Hindlimb muscle (tissue), 1 donor: ENCODE measurements around the gene LGALS9. TPM values are rescaled to one million over a fixed set of nuclear protein-coding genes. Genes with fewer than 3 reads are reported as not detected.
A peak's percentile ranks its signal among the peaks of the same experiment; 100 is the strongest.
"Not testable (repeated sequence)": the region's sequence is repeated elsewhere in the genome, so short reads cannot be mapped to it uniquely, and the experiment has no call there.

ENCODE experiments used
- DNase-seq: peaks from one replicate; pipeline ENCODE4 v3.0.0-alpha.2; 2013
- polyA plus RNA-seq: library from polyadenylated mRNA; unstranded; fragments of 120-200 nt; gene quantifications from one replicate; pipeline ENCODE4 v1.2.1, GENCODE V29; 2013; ENCODE audit not compliant: insufficient read length

Gene LGALS9
- polyA plus RNA-seq, 1 donor: 19.3 TPM

DNA sequence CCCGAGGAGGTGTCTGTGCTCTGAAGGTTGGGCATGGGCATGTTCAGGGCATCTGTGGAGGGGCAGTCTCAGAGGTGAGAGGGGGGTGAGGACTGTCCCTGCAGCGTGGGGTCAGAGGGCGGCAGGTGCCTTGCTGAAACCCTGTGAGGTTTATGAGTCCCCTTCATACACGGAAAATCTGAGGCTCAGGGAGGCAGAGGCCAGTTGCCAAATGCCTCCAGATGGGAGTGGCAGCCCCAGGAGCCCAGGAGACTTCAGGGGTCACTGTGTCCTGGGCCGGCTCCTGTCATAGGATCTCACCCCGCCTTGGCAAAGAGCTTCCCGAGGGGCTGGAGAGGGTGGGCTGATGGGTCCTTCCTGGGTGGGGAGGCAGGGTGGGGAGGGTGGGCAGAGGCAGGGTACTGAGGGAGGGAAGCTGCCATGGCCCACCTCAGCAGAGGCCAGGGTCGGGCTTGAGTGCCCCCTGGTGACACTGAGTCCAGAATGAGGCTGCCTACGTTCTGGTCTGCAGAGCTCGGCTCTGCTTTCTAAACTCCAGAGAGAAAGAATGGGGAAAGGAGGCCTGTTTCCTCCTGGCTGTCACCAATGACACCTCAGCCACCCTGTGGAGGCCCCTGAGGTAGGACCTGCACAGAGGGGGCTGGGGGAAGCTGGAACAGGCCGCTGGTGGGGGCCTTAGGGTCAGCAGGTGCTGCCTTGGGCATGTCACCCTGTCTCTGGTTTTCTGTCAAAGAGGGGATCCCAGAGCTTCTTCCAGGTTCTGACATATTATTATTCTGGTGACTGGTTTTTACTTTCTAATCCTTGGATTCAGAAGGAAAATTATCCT, 1.1 kb downstream of the LGALS9 start:
- DNase-seq: no peak

DNA sequence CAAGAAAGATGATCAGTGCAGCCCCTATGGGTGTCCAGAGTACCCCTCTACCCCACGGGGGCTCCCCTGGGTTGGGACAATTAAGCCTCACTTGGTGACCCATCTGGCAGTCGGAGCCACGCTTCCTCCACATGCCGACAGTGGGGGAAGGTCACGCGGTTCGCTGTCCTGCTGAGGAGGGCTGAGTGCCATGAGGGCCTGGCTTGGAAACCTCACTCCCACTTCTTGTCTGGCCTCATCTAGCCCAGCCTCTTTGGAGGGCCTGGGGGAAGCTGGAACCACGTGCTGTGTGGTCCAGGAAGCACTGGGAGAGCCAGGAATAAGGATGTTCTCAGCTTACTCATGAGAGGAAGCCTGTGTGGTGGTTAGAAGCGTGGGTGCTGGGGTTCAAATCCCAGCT, 1.8 kb downstream of the LGALS9 start:
- peak; percentile 77 for DNase-seq

DNA sequence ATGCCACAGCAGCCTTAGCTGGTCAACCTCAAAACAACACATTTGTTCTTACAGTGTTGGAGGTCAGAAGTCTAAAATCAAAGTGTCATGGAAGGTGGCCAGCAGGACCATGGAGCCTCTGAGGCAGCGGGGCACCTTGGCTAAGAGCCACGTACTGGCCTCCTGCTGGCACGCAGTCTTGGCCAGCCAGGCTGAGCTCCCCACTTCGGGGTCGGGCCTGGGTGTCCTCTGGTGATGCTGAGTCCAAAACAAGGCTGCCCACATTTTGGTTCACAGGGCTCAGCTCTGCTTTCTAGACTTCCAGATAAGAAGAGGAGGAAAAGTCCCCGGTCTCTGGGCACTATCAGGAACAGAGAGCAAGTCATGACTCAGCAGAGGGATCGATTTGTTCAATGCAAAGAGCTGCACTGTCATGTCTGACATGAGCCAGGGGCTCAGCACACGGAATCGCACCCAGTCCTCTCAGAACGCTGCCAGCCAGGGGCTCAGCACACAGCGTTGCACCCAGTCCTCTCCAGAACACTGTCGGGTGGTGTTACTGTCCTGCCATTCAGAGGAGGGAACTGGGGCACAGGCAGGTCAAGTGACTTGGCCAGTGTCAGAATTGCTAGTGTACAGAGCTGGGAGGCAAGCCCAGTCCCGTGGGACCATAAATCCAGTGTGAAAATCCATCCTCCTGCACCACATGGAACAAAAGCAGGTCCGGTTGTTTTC, 2.5 kb downstream of the LGALS9 start:
- no peak for DNase-seq

DNA sequence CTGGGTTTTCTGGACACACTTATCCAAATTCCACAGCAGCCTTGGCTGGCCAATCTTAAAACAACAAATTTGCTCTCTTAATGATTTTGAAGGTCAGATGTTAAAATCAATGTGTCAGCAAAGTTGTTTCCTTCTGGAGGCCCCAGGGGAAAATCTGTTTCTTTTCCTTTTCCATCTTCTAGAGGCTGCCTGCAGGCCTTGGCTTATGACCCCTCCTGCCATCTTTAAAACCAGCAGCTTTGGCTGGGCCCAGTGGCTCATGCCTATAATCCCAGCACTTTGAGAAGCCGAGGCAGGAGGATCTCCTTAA, 3.0 kb downstream of the LGALS9 start:
- DNase-seq: no peak

DNA sequence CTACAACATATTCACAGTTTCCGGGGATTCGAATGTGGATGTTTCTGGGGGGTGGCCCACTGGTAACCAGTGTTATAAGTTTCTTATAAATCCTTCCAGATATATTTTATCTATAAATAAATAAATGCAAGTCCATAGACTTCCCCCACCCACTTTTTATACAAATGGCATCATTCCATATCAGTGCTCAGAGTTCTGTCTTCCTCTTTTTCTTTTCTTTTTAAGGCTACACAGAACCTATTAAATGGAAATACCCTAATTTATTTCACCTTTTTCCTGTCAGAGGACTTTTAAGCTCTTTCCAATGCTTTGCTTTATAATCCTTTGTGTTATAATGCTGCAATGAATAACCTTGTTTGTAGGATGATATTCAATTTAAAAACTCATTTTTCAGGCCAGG, 3.8 kb downstream of the LGALS9 start:
- no peak for DNase-seq

DNA sequence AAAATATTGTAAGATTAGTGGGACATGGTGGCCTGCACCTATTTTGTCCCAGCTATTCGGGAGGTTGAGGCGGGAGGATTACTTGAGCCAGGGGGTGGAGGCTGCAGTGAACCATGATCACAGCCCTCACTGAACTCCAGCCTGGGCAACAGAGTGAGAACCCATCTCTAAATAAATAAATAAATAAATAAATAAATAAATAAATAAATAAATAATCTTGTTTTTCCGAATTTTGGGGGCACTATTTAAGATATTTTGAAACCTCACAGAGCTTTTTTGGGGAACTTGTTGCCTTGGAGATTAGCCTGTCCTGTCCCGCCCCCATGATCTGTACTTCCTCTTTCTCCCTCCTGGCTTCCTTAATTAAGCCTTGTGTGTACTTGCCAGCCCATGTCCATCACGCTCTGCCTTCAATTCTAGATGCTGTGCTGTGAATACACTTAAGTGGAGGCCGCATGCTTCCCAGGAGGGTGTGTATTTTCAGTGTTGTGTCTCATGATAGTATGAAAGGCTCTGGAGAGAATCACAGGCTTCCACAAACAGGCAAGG, 4.4 kb downstream of the LGALS9 start:
- DNase-seq: no peak

DNA sequence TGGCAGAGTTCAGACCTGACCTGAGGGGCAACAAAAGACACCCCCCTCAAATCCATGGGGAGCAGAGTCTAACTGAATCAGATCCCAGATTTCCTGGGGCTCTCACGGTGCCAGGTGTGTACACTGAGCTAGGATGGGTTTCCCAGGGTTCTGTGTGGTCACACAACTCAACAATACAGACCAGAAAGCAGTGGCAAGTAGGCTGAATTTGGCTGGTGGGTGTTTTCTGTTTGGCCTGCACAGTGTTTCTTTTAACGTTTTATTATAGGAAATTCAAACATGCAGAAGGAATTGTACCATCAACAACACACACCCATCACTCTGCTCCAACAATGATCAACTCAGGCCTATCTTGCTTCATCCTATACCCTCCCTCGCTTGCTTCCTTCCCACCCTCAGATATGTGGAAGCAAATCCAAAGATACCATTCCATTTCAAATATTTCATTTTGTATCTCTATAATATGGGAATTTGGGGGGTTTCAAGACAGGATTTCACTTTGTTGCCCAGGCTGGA, 5.1 kb downstream of the LGALS9 start:
- DNase-seq: not testable (repeated sequence)

DNA sequence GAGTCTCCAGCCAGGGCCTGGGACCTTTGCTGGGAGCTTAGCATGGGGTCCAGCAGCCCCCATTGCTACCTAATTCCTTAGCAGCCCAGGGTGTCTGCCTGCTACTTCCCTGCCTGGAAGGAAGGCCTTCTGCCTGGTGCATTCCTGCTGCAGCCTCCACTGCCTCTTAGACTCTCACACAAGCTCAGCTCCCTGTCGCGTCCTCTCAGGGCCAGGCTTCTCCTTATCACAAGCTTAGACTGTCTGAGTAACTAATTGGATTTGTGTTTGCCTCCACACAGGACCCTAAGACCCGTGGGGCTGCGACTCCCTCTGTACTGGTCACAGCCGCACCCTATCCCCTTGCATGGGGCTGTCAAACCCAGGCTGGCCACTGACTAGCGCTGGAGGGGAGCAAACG, 6.8 kb downstream of the LGALS9 start:
- DNase-seq: not testable (repeated sequence)

DNA sequence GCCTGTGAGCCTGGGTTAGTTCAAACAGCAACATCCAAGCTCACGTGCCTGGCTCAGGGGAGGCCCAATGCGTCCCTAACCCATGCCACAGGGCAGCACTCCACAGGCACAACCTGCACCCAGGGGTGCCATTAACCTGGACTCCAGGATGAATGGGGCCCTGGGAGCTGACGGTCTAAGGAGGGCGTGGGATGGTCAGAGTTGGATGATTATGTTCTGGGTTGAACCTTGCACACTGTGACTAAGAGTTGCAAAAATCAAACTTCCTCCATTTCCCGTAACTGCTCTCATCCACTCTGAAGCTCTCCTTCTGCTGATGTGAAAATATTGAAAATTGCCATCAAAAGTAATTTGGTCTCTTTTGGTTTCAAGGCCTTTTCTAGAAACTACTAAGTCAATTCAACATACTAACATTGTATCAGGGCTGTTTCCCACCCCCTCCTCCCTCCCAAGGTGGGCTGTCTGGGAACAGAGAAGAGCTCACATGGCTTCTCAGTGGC, 7.5 kb downstream of the LGALS9 start:
- DNase-seq: not testable (repeated sequence)

DNA sequence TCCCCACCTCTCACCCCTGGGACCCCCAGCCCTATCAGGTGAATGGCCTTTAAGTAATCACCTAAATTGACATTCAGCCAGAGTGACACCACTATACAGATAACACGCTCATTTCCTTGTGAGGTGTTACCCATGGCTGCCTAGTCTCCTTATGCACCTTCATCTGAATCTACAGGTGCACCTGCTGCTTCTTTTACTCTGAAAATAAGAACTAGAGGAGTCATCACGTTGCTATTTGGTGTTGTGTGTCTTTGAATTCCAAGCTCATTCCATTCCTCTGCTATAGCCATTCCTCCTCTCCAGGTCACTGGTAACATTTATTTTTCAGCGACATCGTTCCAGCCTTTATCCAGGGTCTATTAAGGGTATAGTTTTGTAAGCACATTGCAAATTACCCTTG, 9.8 kb downstream of the LGALS9 start:
- DNase-seq: no peak

DNA sequence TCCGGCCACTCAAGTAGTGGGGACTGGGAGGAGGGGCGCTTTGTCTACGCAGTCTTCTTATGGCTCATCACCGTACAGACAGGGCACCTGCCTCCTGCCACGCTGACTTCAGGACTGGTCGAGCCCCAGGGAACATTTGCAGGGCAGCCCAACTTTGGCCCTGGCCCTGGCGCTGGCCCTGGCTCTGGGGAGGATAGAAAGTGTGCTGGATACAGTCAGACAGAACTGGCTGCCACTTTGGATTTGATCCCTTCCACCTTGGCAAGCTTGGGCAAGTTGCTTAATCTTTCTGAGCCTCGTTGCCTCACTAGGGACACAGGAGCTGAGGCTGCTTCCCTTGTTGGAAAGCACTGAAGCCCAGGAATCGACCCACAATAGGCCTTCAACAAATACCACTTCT, 13.6 kb downstream of the LGALS9 start:
- no peak for DNase-seq

DNA sequence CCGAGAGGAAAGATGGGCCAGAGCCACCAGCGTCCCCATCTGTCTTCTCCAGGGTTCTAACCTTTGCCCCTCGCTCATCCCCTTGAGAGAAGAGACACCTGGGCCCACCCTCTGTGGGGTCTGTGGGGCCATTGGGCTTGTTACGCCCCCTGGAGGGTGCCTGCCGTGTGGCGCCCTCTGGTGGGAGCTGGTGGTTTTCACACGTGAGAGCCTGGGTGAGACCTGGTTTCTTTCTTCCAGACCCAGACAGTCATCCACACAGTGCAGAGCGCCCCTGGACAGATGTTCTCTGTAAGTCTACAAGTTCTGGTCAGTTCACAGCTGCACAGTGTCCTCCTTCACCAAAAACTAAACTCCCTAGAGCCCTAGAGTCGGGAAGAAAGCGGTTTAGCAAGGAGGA, 14.6 kb downstream of the LGALS9 start:
- not testable (repeated sequence) for DNase-seq

DNA sequence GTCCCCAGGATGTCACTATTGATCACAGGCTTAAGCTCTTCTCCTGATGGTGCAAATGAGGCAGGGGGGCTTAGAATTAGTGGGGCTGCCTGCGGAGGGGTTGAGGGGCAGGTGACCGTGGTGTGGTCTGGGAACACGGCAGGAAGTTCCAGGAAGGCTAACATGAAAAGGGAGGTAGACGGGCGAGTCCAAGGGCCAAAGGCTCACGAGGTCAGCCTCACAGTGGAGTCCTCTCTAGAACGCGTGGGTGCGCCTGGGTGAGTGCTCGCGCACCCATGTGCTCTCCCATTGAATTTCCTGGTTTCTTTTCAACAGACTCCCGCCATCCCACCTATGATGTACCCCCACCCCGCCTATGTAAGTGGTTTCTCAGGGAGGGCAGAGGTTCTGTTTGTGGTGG, 15.2 kb downstream of the LGALS9 start:
- DNase-seq: no peak

DNA sequence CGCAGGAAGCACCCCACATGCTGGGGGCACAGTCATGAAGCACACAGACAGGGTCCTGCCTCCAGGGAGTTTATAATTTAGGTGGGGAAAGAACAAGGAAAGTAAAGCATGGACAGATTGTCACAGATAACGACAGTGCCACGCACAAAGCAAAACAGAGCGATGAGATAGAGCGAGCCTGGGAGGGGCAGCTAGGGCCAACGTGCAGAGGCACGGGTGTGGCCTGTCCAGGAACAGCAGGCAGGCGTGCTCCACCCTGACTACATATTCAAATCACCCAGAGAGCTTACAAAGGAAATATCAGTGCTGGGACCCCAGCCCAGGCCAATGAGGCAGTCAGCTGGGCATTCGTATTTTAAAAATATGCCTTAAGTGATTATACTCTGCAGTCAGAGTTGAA, 16.8 kb downstream of the LGALS9 start:
- DNase-seq: no peak

DNA sequence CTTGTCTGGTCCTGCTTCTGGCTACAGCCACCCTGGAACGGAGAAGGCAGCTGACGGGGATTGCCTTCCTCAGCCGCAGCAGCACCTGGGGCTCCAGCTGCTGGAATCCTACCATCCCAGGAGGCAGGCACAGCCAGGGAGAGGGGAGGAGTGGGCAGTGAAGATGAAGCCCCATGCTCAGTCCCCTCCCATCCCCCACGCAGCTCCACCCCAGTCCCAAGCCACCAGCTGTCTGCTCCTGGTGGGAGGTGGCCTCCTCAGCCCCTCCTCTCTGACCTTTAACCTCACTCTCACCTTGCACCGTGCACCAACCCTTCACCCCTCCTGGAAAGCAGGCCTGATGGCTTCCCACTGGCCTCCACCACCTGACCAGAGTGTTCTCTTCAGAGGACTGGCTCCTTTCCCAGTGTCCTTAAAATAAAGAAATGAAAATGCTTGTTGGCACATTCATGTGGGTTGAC, 18.2 kb downstream of the LGALS9 start:
- not testable (repeated sequence) for DNase-seq

DNA sequence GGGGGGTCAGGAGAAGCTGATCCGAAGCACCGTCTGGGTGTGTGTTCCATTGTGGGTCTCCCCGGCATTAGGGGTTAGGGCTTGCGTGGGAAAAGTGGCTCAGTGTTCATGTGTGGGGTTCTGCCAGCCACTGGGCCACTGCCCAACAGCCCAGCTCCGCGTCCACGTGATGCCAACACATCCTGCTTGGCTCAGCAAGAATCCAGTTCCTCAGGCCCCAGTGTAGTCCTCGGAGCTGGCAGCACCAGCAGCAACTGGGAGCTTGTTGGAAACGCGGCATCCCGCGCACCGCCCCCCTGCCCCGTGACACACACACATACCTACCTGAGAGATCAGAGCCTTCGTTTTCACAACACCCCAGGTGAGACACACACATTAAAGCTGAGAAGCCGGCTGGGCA, 18.9 kb downstream of the LGALS9 start:
- no peak for DNase-seq

DNA sequence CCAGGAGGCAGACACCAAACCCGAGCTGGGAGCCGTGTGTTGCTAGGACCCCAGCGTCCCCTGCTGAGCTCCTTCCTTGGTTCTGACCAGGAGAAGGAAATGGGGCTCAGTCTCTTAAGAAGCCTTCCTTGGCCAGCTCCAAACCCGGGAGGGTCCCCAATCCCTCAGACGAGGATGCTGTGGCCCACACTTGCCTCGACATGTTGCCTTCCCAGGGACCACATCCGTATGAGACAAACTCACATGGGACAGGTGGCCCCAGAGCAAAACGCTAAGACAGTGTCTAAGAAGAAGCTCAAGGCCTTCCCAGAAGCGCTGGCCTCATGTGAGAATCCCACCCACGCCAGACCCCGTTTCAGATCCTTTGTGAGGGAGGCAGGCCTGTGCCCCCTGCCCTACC, 19.8 kb downstream of the LGALS9 start:
- no peak for DNase-seq

DNA sequence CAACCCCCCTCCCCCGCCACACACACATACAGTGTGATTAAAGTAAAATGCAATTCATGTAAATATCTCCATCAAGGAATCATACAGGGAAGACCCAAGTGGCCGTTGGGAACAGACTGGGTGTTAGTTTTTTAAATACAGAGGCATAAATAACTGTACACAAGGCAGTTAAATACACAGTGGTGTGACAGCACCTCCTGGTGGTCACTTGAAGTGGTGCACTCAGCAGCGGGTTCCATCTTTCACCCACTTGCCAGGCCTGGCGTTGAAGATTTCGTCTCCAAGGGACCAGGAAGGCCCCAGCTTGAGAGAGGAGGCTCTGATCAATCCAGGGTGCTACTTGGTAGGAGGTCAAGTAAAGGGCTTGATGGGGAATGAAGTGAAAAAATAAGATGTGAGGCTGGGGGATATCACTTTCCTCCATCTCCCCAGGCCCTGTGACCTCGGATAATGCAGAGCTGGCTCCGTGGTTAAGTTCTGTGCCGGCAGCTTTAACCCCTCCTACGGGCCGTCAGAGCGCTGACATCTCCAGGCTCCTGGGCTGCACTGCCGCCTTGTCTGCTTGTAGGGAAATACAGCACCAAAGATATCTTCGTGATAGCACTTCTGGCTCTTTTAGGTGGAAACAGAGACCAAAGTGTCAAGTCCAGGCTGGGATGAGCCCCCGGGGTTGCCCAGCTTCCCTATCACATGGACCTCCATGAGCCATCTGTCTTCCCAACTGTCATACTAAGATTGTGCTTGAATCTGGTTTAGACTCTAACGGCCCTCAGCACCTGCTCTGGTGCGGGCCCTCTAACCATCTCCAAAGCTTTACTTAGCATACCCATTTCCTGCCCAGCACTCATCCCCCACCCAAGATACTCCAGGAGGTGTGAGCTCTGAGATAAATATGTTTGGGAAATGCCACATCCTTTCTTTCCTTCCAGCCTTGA, 20.7 kb downstream of the LGALS9 start:
- no peak for DNase-seq

DNA sequence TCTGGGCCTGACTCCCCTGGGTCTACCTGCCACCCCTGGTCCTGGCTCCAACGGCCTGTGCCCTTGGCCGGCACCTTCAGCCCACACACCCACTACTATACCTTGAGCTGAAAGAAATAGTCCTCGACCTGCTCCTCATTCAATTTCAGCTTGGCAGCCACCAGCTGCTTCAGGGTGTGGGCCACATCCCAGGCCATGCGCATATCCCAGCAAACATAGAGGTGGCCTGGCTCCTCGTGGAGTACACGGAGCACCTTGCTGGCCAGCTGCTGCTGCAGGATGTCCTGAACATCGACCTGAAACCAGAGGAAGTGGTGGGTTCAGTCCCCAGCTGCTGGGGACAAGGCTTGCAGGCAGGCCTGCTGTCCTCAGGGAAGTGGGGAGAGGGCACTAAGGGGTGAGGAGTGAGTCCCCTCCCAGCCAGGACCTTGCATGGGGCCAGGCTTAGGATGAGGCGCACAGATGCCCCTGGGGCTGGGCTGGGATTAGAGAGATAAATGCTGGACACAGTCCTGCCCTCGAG, 22.5 kb downstream of the LGALS9 start:
- not testable (repeated sequence) for DNase-seq

DNA sequence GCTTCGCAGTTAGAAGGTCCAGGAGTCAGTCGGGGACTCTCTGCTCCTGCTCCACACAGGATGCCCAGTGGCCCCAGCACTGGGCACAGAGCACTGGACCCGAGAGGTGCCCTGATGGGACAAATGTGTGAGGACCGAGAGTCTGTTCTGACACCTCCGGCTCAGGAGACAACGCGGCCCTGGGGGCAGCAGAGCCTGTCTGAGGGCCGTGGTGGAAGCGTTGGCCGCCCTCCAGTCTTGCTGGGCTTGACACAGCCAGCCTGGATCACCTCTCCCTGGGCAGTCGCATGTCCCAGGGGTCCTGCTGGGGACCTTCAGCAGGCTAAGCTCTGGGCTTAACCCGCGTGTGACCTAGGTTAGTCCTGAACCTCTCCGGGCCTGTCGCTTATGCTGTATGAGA, 23.1 kb downstream of the LGALS9 start:
- no peak for DNase-seq

DNA sequence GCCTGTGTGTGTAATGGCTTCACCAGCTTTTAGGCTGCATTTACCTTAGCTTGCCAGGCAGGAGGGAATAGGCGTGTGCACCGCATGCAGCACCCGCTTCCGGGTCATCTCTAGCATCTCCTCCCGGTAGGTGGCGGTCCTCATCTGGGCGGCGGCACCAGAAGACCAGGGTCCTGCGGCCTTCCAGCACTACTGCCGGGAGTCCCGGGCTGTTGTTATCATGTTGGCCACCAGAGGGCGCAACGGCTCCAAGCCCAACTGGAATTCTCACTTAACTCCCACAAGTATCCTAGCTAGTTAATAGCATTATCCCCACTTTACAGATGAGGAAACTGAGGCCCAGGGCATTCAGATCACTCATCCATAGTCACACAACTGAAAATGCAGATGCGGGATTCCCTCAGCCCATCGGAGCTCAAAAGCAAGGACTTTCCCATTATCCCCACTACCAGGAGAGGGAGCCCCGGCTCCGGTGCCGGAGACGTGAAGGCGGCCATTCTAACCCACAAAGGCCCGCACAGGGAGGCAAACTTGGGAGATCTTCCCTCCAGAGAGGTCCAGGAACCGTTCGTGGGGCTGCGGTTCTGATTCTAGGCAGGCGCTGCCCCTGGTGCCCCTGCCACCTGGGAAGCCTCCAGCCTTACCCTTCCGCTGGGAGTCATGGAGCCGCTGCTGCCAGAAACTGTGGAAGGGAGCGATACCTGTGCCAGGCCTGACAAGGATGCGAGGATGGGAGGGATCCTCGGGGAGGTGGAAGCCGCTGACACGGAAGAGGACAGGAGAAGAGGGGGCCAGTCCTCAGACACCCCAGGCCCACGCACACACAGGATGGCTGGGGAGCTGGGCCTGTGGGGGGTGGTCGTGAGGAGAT, 23.9 kb downstream of the LGALS9 start:
- DNase-seq: peak; percentile 55
